Ishikawa (cell line): ENCODE measurements around the gene ZNF524.

ENCODE experiments used
- CEBPB ChIP-seq: IDR thresholded peaks from 2 replicates; pipeline ENCODE4 v1.6.1; 2012
- CREB1 ChIP-seq: IDR thresholded peaks from 2 replicates; pipeline ENCODE4 v1.6.1; 2012; ENCODE audit warnings: low read depth
- EGR1 ChIP-seq: IDR thresholded peaks from 2 replicates; pipeline ENCODE4 v1.6.1; 2012
- EP300 ChIP-seq: IDR thresholded peaks from 2 replicates; pipeline ENCODE4 v1.6.1; 2012; ENCODE audit warnings: borderline replicate concordance
- FOXM1 ChIP-seq: IDR thresholded peaks from 2 replicates; pipeline ENCODE4 v1.6.1; 2012; ENCODE audit warnings: low read depth, borderline replicate concordance
- NFIC ChIP-seq: IDR thresholded peaks from 2 replicates; pipeline ENCODE4 v1.6.1; 2012
- RAD21 ChIP-seq: IDR thresholded peaks from 2 replicates; pipeline ENCODE4 v1.6.1; 2012; ENCODE audit warnings: low read depth
- TAF1 ChIP-seq: IDR thresholded peaks from 2 replicates; pipeline ENCODE4 v1.6.1; 2012; ENCODE audit warnings: low read depth, mild to moderate bottlenecking
- TCF12 ChIP-seq: IDR thresholded peaks from 2 replicates; pipeline ENCODE4 v1.6.1; 2012; ENCODE audit warnings: low read depth
- TEAD4 ChIP-seq: IDR thresholded peaks from 2 replicates; pipeline ENCODE4 v1.6.1; 2012
- YY1 ChIP-seq: IDR thresholded peaks from 2 replicates; pipeline ENCODE4 v1.6.1; 2012; ENCODE audit warnings: low read depth
- ZBTB7A ChIP-seq: IDR thresholded peaks from 2 replicates; pipeline ENCODE4 v1.6.1; 2012; ENCODE audit warnings: low read depth
- TF ChIP-seq, protein P1 (sequence below): IDR thresholded peaks from 2 replicates; pipeline ENCODE4 v1.6.1; 2012
- TF ChIP-seq, protein P2 (sequence below): IDR thresholded peaks from 2 replicates; pipeline ENCODE4 v1.6.1; 2012; ENCODE audit warnings: low read depth, mild to moderate bottlenecking
- TF ChIP-seq, protein P3 (sequence below): IDR thresholded peaks from 2 replicates; pipeline ENCODE4 v1.6.1; 2012

ZNF524 gene

DNA sequence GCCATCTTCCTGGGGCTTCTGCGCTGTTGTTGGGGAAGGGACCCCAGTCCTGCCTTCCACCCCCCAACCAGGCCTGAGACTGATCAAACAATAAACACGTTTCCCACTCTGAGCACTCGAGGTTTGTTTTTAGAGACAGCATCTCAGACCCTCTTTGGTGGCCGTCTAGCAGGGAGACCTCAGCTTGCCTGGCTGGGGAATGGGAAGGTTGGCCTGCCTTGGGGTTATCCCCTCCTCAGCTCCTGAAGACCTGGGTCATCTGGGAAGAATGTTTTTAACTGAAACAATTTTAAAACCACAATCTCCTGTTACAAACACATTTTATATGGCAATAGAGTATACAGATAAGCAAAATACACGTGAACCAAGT, 45.4 kb downstream of the ZNF524 start:
- TF ChIP-seq FOXM1, result no peak
- TF ChIP-seq ZBTB7A, result no peak
- no peak for TF ChIP-seq EGR1
- TF ChIP-seq, protein P1, sequence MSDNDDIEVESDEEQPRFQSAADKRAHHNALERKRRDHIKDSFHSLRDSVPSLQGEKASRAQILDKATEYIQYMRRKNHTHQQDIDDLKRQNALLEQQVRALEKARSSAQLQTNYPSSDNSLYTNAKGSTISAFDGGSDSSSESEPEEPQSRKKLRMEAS, result no peak
- no peak for TF ChIP-seq TCF12
- TF ChIP-seq NFIC, result no peak
- no peak for TF ChIP-seq CREB1
- TF ChIP-seq TEAD4, result no peak
- no peak for TF ChIP-seq RAD21
- TF ChIP-seq, protein P2, sequence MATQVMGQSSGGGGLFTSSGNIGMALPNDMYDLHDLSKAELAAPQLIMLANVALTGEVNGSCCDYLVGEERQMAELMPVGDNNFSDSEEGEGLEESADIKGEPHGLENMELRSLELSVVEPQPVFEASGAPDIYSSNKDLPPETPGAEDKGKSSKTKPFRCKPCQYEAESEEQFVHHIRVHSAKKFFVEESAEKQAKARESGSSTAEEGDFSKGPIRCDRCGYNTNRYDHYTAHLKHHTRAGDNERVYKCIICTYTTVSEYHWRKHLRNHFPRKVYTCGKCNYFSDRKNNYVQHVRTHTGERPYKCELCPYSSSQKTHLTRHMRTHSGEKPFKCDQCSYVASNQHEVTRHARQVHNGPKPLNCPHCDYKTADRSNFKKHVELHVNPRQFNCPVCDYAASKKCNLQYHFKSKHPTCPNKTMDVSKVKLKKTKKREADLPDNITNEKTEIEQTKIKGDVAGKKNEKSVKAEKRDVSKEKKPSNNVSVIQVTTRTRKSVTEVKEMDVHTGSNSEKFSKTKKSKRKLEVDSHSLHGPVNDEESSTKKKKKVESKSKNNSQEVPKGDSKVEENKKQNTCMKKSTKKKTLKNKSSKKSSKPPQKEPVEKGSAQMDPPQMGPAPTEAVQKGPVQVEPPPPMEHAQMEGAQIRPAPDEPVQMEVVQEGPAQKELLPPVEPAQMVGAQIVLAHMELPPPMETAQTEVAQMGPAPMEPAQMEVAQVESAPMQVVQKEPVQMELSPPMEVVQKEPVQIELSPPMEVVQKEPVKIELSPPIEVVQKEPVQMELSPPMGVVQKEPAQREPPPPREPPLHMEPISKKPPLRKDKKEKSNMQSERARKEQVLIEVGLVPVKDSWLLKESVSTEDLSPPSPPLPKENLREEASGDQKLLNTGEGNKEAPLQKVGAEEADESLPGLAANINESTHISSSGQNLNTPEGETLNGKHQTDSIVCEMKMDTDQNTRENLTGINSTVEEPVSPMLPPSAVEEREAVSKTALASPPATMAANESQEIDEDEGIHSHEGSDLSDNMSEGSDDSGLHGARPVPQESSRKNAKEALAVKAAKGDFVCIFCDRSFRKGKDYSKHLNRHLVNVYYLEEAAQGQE, result no peak
- TF ChIP-seq YY1, result no peak
- TF ChIP-seq EP300, result no peak
- no peak for TF ChIP-seq CEBPB

DNA sequence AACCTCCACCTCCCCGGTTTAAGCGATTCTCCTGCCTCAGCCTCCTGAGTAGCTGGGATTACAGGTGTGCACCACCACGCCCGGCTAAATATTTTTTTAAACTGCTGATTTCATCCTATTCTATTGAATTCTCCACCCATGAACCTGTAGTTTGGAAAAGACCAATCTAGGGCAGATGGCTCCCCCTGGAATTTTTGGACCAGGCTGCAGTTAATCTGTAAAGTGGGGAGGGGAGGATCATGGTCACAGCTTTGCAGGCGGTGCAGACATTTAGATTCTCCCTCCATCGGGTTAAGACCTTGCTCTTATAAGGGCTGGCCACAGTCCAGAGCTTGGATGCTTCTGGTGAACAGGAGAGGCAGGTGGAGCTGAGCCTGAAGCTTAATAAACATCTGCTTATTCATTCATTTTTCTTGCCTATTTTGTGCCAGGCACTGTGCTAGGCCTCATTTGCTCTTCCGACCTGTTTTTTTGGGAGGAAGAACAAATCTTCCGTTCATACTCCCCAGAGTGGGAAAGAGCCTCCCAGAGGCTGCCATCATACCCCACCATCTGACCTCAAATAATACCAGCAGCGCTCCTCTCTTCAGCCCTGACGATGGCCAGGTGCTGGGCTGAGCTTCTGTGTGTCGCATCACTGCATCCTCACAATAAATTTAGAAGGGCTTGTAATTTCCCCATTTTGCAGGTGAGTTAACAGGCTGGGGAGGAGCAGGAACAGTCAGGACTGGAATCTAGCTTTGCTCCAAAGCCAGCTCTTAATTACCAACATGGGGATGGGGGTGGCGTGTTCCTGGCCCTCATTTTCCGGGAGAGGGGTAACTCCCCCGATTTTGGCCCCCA, 47.0 kb downstream of the ZNF524 start:
- TF ChIP-seq CEBPB (no peak), CREB1 (no peak), EP300 (no peak), EGR1 (no peak), YY1 (no peak), FOXM1 (no peak), RAD21 (no peak), TAF1 (no peak)
- TF ChIP-seq, protein P3, sequence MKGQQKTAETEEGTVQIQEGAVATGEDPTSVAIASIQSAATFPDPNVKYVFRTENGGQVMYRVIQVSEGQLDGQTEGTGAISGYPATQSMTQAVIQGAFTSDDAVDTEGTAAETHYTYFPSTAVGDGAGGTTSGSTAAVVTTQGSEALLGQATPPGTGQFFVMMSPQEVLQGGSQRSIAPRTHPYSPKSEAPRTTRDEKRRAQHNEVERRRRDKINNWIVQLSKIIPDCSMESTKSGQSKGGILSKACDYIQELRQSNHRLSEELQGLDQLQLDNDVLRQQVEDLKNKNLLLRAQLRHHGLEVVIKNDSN, result no peak
- TF ChIP-seq, protein P1, result no peak

DNA sequence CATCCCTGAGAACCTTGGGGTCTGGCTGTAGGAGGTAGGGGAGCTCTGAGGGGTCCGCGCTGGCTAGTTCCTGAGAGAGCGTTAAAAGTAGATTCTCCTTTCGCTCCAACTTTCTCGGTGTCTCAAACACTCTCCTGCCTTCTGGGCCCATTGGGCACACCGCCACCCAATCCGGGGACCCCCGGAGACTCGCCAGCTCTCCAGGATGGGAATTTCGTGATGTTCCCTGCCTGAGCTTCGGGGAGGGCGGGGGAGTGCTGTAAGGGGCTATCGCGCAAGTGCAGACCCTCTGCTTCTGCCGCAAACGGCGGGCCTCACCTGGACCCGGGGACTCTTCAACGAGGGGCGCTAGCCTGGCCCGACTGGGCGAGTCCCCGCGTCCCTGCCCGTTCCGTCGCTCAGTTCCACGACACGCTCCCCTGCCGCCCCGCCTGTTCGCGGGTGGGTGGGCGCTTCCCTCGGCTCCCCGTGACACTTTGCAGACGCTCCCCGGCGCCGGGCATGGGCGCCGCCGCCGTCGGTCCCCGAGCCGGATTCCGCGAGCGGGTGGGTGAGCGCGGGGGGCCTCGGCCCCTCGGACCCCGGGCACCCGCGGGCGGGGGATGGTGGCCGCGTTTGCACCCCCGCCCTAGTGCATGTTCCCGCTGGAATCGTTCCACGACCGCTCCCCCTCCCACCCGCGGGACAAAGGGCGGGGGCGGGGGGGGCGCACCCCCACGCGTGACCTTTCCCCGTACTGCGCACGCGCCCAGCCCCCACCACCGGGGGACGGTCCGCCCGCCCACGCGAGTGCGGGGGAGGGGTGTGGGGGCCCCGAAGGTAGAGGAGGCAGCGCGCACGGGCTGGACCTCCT, 47.9 kb downstream of the ZNF524 start, which contains the start of gene CCDC106:
TSS of gene CCDC106 (plus strand) at position 481 of the 853 bp plus-strand sequence. CDS start 835 bp downstream, outside the sequence.
- TF ChIP-seq ZBTB7A, result peak; percentile 79
- TF ChIP-seq CEBPB, result no peak
- peak; percentile 4; the same call in 1 of the 2 replicates for TF ChIP-seq TEAD4
- TF ChIP-seq, protein P1, result 0 out of 2 replicates have a peak, but pooled peaks have one; percentile 23
- no peak for TF ChIP-seq RAD21
- TF ChIP-seq CREB1, result no peak
- peak; percentile 59; the same call in 1 of the 2 replicates for TF ChIP-seq YY1
- TF ChIP-seq EGR1, result peak; percentile 94
- TF ChIP-seq TAF1, result peak; percentile 42; the same call in 1 of the 2 replicates
- no peak for TF ChIP-seq NFIC
- TF ChIP-seq EP300, result no peak
- TF ChIP-seq FOXM1, result no peak
- TF ChIP-seq, protein P2, result no peak
- TF ChIP-seq, protein P3, result no peak
- TF ChIP-seq TCF12, result 0 out of 2 replicates have a peak, but pooled peaks have one; percentile 0

DNA sequence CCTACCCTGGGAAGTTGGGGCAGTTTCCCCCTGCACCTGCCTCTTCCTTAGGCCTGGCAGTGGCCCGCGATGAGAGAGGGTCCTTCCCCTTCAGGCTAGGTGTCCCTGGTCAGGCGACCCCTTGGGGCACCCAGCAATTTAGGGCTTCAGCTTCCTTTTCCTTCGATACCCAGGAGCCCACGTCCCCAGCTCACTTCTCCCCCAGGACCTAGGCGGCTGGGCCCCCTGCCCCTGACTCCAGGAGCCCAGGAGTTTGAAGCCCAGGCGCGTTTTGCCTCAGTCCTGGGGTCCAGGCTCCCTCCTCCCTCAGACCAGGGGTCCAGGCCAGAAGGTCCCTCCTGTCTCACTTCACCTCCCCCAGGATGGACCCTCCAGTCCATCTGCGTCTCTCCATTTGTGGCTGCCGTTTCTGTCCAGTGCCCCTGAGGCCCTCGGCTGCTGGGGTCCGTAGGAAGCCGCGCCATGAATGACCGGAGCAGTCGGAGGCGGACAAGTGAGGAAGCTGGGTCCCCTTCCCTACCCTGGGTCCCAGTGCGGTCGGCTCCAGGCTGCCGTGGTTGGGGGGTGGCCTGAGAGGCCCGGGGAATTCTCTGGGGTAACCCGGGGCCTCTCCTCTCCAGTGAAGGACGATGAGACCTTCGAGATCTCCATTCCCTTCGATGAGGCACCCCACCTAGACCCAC, 48.6 kb downstream of the ZNF524 start:
- TF ChIP-seq CEBPB (no peak), RAD21 (no peak), EP300 (no peak), YY1 (no peak), TAF1 (no peak), FOXM1 (no peak), CREB1 (no peak)
- TF ChIP-seq, protein P1, result no peak
- TF ChIP-seq, protein P2, result no peak
